Mesenteric fat pad (tissue), 1 donor: Measurements from ENCODE around the gene SLC9A4. TPM values are rescaled to one million over a fixed set of nuclear protein-coding genes. Genes with fewer than 3 reads are reported as not detected.

Experiments used
- DNase-seq: peaks from one replicate; pipeline ENCODE4 v3.0.0-alpha.2; 2020; ENCODE audit warnings: low spot score
- total RNA-seq: library from RNA; stranded (reverse); fragmentation: NEBNext Ultra II Directional; extraction: Animal tissue kit (Norgen Biotek cat#: 25700); gene quantifications from one replicate; pipeline ENCODE4 v1.2.1, GENCODE V29; 2021
- donor health status: DM: yes; HTN: yes; CAD: no.

SLC9A4 gene
- total RNA-seq, 1 donor from 2014 or later: not detected

GRCh38 chr2:102494570-102494969 is 21.5 kb downstream of the SLC9A4 start:
- DNase-seq: no peak

GRCh38 chr2:102498414-102498813 is 25.4 kb downstream of the SLC9A4 start:
- DNase-seq: no peak

GRCh38 chr2:102499558-102499957 is 26.5 kb downstream of the SLC9A4 start:
- DNase-seq: no peak

- DNase-seq: no peak
Measured at GRCh38 chr2:102502576-102502975, 29.6 kb downstream of the SLC9A4 start.

GRCh38 chr2:102504833-102505232 is 31.8 kb downstream of the SLC9A4 start:
- no peak for DNase-seq

GRCh38 chr2:102505290-102505689 is 32.3 kb downstream of the SLC9A4 start:
- DNase-seq: no peak

- DNase-seq: no peak
Measured at GRCh38 chr2:102506743-102507142, 33.7 kb downstream of the SLC9A4 start.

GRCh38 chr2:102508863-102509262 is 35.8 kb downstream of the SLC9A4 start:
- DNase-seq: no peak

- no peak for DNase-seq
Measured at GRCh38 chr2:102509749-102510148, 36.7 kb downstream of the SLC9A4 start.

- no peak for DNase-seq
Measured at GRCh38 chr2:102510791-102511575, 38.0 kb downstream of the SLC9A4 start.

GRCh38 chr2:102512161-102512560 is 39.1 kb downstream of the SLC9A4 start:
- DNase-seq: no peak

- DNase-seq: no peak
Measured at GRCh38 chr2:102513355-102513939, 40.4 kb downstream of the SLC9A4 start.

GRCh38 chr2:102514061-102514785 is 41.2 kb downstream of the SLC9A4 start:
- DNase-seq: no peak

- DNase-seq: no peak
Measured at GRCh38 chr2:102515851-102516250, 42.8 kb downstream of the SLC9A4 start.

- DNase-seq: no peak
Measured at GRCh38 chr2:102518170-102518569, 45.1 kb downstream of the SLC9A4 start.

- DNase-seq: no peak
Measured at GRCh38 chr2:102520009-102520408, 47.0 kb downstream of the SLC9A4 start.

- DNase-seq: no peak
Measured at GRCh38 chr2:102520801-102521200, 47.8 kb downstream of the SLC9A4 start.

GRCh38 chr2:102522162-102522561 is 49.1 kb downstream of the SLC9A4 start:
- DNase-seq: no peak

- no peak for DNase-seq
Measured at GRCh38 chr2:102522890-102523289, 49.9 kb downstream of the SLC9A4 start.

GRCh38 chr2:102523651-102524050 is 50.6 kb downstream of the SLC9A4 start:
- DNase-seq: no peak

GRCh38 chr2:102527086-102527485 is 54.1 kb downstream of the SLC9A4 start:
- no peak for DNase-seq

- DNase-seq: no peak
Measured at GRCh38 chr2:102538491-102538890, 65.5 kb downstream of the SLC9A4 start.
